Gastroesophageal sphincter (tissue), 4 donors: Measurements from ENCODE around the gene LMO1. TPM values are rescaled to one million over a fixed set of nuclear protein-coding genes. Genes with fewer than 3 reads are reported as not detected.
A peak's percentile ranks its signal among the peaks of the same experiment; 100 is the strongest.

ENCODE experiments used
- ATAC-seq: fragments of 150-250 bp; one replicate; pipeline ENCODE4 v1.9.1; 2016; ENCODE audit warnings: mild to moderate bottlenecking, moderate library complexity
- H3K27ac ChIP-seq, 4 donors: fragments of 200-600 bp; sonication (generic) in 3 of 4; 1 replicate in 3 of 4; 2 replicates in 1 of 4; pipeline ENCODE4 v1.5.1; 2016 to 2019
- H3K27me3 ChIP-seq: fragments of 200-600 bp; sonication (generic); one replicate; pipeline ENCODE4 v1.5.1; 2019
- H3K36me3 ChIP-seq, 2 donors: fragments of 200-600 bp; sonication (generic); one replicate each; pipeline ENCODE4 v1.5.1; 2019; ENCODE audit warnings: control low read depth in 1 of 2
- H3K4me1 ChIP-seq, 3 donors: fragments of 200-600 bp; sonication (generic); 1 replicate in 2 of 3; 2 replicates in 1 of 3; pipeline ENCODE4 v1.5.1; 2016 to 2019; ENCODE audit warnings: control low read depth in 2 of 3
- H3K4me3 ChIP-seq, 2 donors: fragments of 200-600 bp; sonication (generic); one replicate each; pipeline ENCODE4 v1.5.1; 2019; ENCODE audit warnings: mild to moderate bottlenecking in 1 of 2, moderate library complexity in 1 of 2
- H3K9me3 ChIP-seq, 3 donors: fragments of 200-600 bp; sonication (generic); one replicate each; pipeline ENCODE4 v1.5.1; 2017 to 2019; ENCODE audit warnings: control low read depth in 2 of 3
- EP300 ChIP-seq: sonication (generic); formaldehyde crosslinking; IDR thresholded peaks from one replicate; pipeline ENCODE4 v1.6.1; 2017; ENCODE audit warnings: antibody characterized with exemption, mild to moderate bottlenecking
- POLR2A ChIP-seq, 2 donors: fragments of 450-650 bp; IDR thresholded peaks; one replicate each; pipeline ENCODE4 v1.6.1; 2017; ENCODE audit warnings: antibody characterized with exemption in 2 of 2, mild to moderate bottlenecking in 2 of 2, moderate library complexity in 1 of 2
- POLR2AphosphoS5 ChIP-seq: sonication (generic); formaldehyde crosslinking; IDR thresholded peaks from one replicate; pipeline ENCODE4 v1.6.1; 2017; ENCODE audit warnings: antibody characterized with exemption
- WGBS, 2 donors: methylation state at CpG; one replicate each; pipeline ENCODE4 v1.1.5; 2018; ENCODE audit warnings: low coverage in 1 of 2; 5-methylcytosine and 5-hydroxymethylcytosine counted together
- total RNA-seq, 4 donors: library from RNA; depleted of rRNA; stranded (reverse); fragments of >200 nt; gene quantifications; one replicate each; pipeline ENCODE4 v1.1.0, GENCODE V29; 2016
- TF ChIP-seq, protein P1 (sequence below), 4 experiments: fragments of 200-600 bp in 2 of 4; fragments of 450-650 bp in 2 of 4; sonication (generic) in 1 of 4; IDR thresholded peaks; one replicate each; pipeline ENCODE4 v1.5.1; 2017 to 2019; ENCODE audit warnings: antibody characterized with exemption in 4 of 4, mild to moderate bottlenecking in 2 of 4, moderate library complexity in 2 of 4

LMO1 gene
- total RNA-seq, 4 donors from 2014 or later, result not detected

DNA sequence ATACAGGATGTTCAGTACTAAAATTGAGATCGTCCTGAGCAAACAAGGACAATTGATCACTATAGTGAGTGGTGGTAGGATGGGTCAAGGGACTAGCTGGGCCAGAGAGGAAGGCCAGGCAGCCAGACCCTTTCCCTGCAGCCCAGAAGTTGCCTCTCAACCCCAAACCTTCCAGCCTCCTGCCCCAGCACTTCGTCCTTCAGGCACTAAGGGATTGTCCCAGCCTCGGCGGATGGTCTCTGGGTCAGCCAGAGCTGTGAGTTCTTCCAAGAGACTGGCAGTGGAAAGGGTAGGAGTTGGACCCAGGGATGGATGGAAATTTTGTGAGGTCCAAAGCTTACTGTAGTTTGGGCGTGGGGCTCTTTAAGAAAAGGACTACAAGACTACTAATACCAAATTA is 3.6 kb upstream of the LMO1 start:
- no peaks in the 10 kb centered on the region for H3K9me3 ChIP-seq
- peaks cover 0 to 39% (median 12%) of the 10 kb centered on the region in 3 donors for H3K4me1 ChIP-seq
- H3K27me3 ChIP-seq, result peaks cover 79% of the 10 kb centered on the region
- ATAC-seq, result no peak
- WGBS, 2 donors, result 89% methylated on average over 4 of the region's 5 CpGs; no CpG with 5 or more reads in 1 of the 2 donors
- no peaks in the 10 kb centered on the region for H3K36me3 ChIP-seq
- TF ChIP-seq POLR2A (IDR thresholded peaks at IDR 0.05), result no peak
- TF ChIP-seq EP300, result no peak
- no peak for TF ChIP-seq POLR2AphosphoS5
- H3K4me3 ChIP-seq, result peak overlapping the region in 1 of 2 donors; percentile 57
- no peak overlapping the region for H3K27ac ChIP-seq

- Histone ChIP-seq H3K27ac (no peak overlapping the region), H3K36me3 (no peaks in the 10 kb centered on the region), H3K27me3 (peaks cover 78% of the 10 kb centered on the region), H3K9me3 (no peaks in the 10 kb centered on the region), H3K4me1 (peaks cover 0 to 43% (median 12%) of the 10 kb centered on the region in 3 donors), H3K4me3 (no peak overlapping the region)
- ATAC-seq, result no peak
- TF ChIP-seq POLR2A (IDR thresholded peaks at IDR 0.05), result no peak
- TF ChIP-seq EP300, result no peak
- TF ChIP-seq, protein P1, sequence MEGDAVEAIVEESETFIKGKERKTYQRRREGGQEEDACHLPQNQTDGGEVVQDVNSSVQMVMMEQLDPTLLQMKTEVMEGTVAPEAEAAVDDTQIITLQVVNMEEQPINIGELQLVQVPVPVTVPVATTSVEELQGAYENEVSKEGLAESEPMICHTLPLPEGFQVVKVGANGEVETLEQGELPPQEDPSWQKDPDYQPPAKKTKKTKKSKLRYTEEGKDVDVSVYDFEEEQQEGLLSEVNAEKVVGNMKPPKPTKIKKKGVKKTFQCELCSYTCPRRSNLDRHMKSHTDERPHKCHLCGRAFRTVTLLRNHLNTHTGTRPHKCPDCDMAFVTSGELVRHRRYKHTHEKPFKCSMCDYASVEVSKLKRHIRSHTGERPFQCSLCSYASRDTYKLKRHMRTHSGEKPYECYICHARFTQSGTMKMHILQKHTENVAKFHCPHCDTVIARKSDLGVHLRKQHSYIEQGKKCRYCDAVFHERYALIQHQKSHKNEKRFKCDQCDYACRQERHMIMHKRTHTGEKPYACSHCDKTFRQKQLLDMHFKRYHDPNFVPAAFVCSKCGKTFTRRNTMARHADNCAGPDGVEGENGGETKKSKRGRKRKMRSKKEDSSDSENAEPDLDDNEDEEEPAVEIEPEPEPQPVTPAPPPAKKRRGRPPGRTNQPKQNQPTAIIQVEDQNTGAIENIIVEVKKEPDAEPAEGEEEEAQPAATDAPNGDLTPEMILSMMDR (IDR thresholded peaks at IDR 0.05), result no peak
- no peak for TF ChIP-seq POLR2AphosphoS5
- WGBS, 2 donors, result 85 to 90% methylated on average over 2 to 4 of the region's 11 CpGs
Measured at GRCh38 chr11:8266246-8267241, 2.9 kb upstream of the LMO1 start.

DNA sequence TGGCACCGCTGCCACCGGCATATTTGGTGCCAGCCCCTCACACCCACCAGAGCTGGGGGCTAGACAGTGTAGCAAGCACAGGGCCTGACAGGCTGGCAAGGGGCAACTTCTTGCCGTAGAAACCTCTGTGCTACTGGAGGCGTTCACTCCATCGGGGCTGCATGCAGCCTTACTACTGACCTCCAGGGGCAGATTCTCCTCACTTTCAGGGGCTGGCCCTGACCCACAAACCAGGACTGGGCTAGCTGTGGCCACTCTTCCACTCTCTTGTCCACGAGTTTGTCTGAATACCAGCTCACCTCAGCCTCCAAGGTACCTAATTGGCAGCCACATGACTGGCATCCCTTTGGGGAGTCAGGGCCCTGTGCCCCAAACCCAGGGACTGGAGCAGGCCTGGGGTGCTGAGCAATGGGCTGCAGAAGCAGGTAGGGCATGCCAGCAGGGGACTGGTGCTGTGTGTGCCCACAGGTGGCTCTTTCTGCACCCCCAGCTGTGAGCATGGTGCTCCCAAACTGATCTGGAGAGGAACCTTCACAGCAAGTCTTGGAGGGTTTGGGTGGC is 2.1 kb upstream of the LMO1 start:
- no peak for ATAC-seq
- no peak overlapping the region for H3K27ac ChIP-seq
- 37% methylated on average over 2 of the region's 6 CpGs; no CpG with 5 or more reads in 1 of the 2 donors for WGBS, 2 donors
- H3K4me3 ChIP-seq, result no peak overlapping the region
- H3K4me1 ChIP-seq, result peaks cover 0 to 43% (median 12%) of the 10 kb centered on the region in 3 donors
- TF ChIP-seq EP300 (no peak), POLR2A (IDR thresholded peaks at IDR 0.05) (no peak), POLR2AphosphoS5 (no peak)
- TF ChIP-seq, protein P1 (IDR thresholded peaks at IDR 0.05), result no peak
- no peaks in the 10 kb centered on the region for H3K9me3 ChIP-seq
- no peaks in the 10 kb centered on the region for H3K36me3 ChIP-seq
- peaks cover 71% of the 10 kb centered on the region for H3K27me3 ChIP-seq

DNA sequence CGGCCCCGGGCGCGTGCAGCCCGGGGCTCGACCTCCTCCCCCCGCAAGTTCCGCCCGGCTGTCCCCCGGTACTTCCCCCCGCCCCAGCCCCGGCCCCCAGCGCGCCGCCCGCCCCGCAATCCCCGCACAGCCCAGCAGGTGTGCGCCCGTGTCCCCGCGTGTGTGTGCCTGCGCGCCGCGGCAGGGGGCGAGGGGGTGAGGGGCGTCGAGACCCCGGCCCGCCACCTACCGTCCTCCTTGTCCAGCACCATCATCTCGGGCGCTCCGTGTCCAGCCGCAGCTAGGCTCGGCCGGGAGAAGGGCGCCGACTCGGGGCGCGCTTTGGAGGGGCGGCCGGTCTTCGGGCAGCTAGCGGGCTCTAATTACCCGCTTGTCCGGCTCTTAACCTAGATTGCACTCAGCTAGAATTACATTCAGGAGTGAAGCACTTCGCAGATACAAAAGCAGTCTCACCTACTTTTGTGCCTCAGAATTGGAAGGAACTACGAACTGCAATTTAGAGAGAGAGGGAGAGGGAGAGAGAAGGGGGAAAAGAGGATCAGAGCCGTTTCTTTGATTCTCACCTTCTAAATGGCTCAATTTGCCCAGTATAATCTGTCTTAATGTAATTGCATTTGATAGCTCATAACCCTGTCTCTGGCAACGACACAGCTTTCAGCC is 439 bp downstream of the LMO1 start:
- peak; percentile 6 for ATAC-seq
- TF ChIP-seq EP300, result no peak
- TF ChIP-seq, protein P1 (IDR thresholded peaks at IDR 0.05), result no peak
- TF ChIP-seq POLR2AphosphoS5, result no peak
- no peak for TF ChIP-seq POLR2A (IDR thresholded peaks at IDR 0.05)
- 0% methylated on average over 2 to 4 of the region's 53 CpGs for WGBS, 2 donors
- Histone ChIP-seq H3K27ac (peak overlapping the region in 2 of 4 donors; percentile 63 to 68), H3K9me3 (no peaks in the 10 kb centered on the region), H3K4me1 (peaks cover 0 to 43% (median 12%) of the 10 kb centered on the region in 3 donors), H3K27me3 (peaks cover 48% of the 10 kb centered on the region), H3K4me3 (peak overlapping the region; percentile 35 to 67), H3K36me3 (no peaks in the 10 kb centered on the region)

DNA sequence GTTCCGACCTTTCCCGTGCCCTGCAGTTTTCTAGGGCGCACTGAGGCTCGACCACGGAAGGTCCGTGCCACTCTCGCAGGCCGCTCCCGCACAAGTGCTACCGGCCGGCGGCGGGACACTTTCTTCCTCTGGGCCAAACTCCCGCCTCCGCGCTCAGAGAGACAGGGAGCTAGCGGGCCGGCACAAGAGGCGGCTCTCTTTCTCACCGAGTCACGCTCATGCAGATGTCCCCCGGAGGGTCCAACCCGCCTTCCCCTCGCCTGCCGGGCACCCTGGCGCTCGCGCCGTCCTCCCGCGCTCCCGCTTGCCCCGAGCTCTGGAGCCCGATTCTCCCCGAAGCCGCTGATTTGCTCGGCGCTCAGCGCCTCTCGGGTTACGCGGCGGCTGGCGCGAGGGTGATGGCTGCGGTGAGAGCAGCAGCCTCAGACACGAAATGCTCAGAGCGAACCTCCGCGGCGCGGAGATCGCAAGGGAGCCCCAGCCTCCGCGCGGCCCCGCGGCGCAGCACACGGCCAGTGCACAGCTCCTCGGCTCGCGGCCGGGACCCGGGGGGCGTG is 1.0 kb downstream of the LMO1 start:
- Histone ChIP-seq H3K4me1 (peaks cover 0 to 37% (median 6%) of the 10 kb centered on the region in 3 donors), H3K27ac (peak overlapping the region in 2 of 4 donors; percentile 63 to 68), H3K27me3 (peaks cover 42% of the 10 kb centered on the region), H3K36me3 (no peaks in the 10 kb centered on the region), H3K4me3 (peak overlapping the region; percentile 35 to 67), H3K9me3 (no peaks in the 10 kb centered on the region)
- TF ChIP-seq, protein P1 (IDR thresholded peaks at IDR 0.05), result peak in 1 of 4 experiments; percentile 3
- TF ChIP-seq POLR2A (IDR thresholded peaks at IDR 0.05) (peak in 1 of 2 donors; percentile 12), POLR2AphosphoS5 (no peak)
- peak; percentile 72 for ATAC-seq
- no CpG with 5 or more reads among the region's 66 CpGs for WGBS, 2 donors
